Left hindlimb (tissue), 1 donor: ENCODE data around the gene SLCO3A1.

Source experiments
- DNase-seq: peaks from one replicate; pipeline ENCODE4 v3.0.0-alpha.2; 2018

SLCO3A1 gene

GRCh38 chr15:91885054-91885453 lies 31.5 kb downstream of the SLCO3A1 start:
- DNase-seq = no peak

- DNase-seq = no peak
Observed at GRCh38 chr15:91885714-91886270, 32.3 kb downstream of the SLCO3A1 start.

- DNase-seq = no peak
Observed at GRCh38 chr15:91886878-91887277, 33.4 kb downstream of the SLCO3A1 start.

GRCh38 chr15:91887321-91887720 lies 33.8 kb downstream of the SLCO3A1 start:
- DNase-seq = no peak

GRCh38 chr15:91887921-91888373 lies 34.4 kb downstream of the SLCO3A1 start:
- DNase-seq = no peak

GRCh38 chr15:91889111-91889815 lies 35.8 kb downstream of the SLCO3A1 start:
- DNase-seq = no peak

GRCh38 chr15:91890614-91891013 lies 37.1 kb downstream of the SLCO3A1 start:
- no peak for DNase-seq

- no peak for DNase-seq
Observed at GRCh38 chr15:91891101-91891500, 37.6 kb downstream of the SLCO3A1 start.

- no peak for DNase-seq
Observed at GRCh38 chr15:91891788-91892345, 38.4 kb downstream of the SLCO3A1 start.

GRCh38 chr15:91892436-91892835 lies 38.9 kb downstream of the SLCO3A1 start:
- no peak for DNase-seq

GRCh38 chr15:91894606-91895005 lies 41.1 kb downstream of the SLCO3A1 start:
- no peak for DNase-seq

- no peak for DNase-seq
Observed at GRCh38 chr15:91895051-91895450, 41.5 kb downstream of the SLCO3A1 start.

GRCh38 chr15:91896341-91897055 lies 43.0 kb downstream of the SLCO3A1 start:
- DNase-seq = no peak

- no peak for DNase-seq
Observed at GRCh38 chr15:91897585-91898372, 44.3 kb downstream of the SLCO3A1 start.

GRCh38 chr15:91898843-91899242 lies 45.3 kb downstream of the SLCO3A1 start:
- no peak for DNase-seq

- no peak for DNase-seq
Observed at GRCh38 chr15:91904942-91905341, 51.4 kb downstream of the SLCO3A1 start.

- no peak for DNase-seq
Observed at GRCh38 chr15:91908391-91908790, 54.9 kb downstream of the SLCO3A1 start.

GRCh38 chr15:91909111-91909510 lies 55.6 kb downstream of the SLCO3A1 start:
- no peak for DNase-seq

- no peak for DNase-seq
Observed at GRCh38 chr15:91909574-91909973, 56.1 kb downstream of the SLCO3A1 start.

GRCh38 chr15:91911844-91912243 lies 58.3 kb downstream of the SLCO3A1 start:
- DNase-seq = no peak

- no peak for DNase-seq
Observed at GRCh38 chr15:91912336-91912735, 58.8 kb downstream of the SLCO3A1 start.

- no peak for DNase-seq
Observed at GRCh38 chr15:91913560-91913959, 60.1 kb downstream of the SLCO3A1 start.

- no peak for DNase-seq
Observed at GRCh38 chr15:91915576-91915975, 62.1 kb downstream of the SLCO3A1 start.
